MCF 10A (cell line): ENCODE data around the gene RHOT2. TPM values are rescaled to one million over a fixed set of nuclear protein-coding genes. Genes with fewer than 3 reads are reported as not detected.
A peak's percentile ranks its signal among the peaks of the same experiment; 100 is the strongest.

Source experiments
- BruUV-seq: library from RNA; stranded (reverse); fragments of 400-500 nt; replicated peaks from 2 replicates; lab custom pipeline; 2021; lab: Mats Ljungman, UMichigan
- CTCF ChIA-PET: fragments of 300-600 bp; sonication (Branson Sonifier 250); formaldehyde crosslinking; extraction: SDS; loops from one replicate; lab custom pipeline; 2021; ENCODE audit warnings: antibody characterized with exemption, inconsistent platforms; lab: Yijun Ruan, JAX
- POLR2A ChIA-PET: fragments of 300-600, 350-650 bp; sonication (Branson Sonifier 250); formaldehyde crosslinking; extraction: SDS; loops from one replicate; lab custom pipeline; 2020; ENCODE audit warnings: antibody characterized with exemption, inconsistent platforms; lab: Yijun Ruan, JAX
- DNase-seq: peaks from one replicate; pipeline ENCODE4 v3.0.0-alpha.2; 2018; ENCODE audit not compliant: unreplicated experiment
- H3K27ac Mint-ChIP-seq: one replicate; pipeline ENCODE4 v1.8.0; 2022; ENCODE audit warnings: mild to moderate bottlenecking, low read depth, mixed read lengths; ENCODE audit not compliant: unreplicated experiment
- H3K27me3 Mint-ChIP-seq: one replicate; pipeline ENCODE4 v1.8.0; 2022; ENCODE audit warnings: mixed read lengths; ENCODE audit not compliant: insufficient read depth, unreplicated experiment
- H3K36me3 Mint-ChIP-seq: one replicate; pipeline ENCODE4 v1.8.0; 2022; ENCODE audit warnings: mild to moderate bottlenecking, moderate library complexity, mixed read lengths; ENCODE audit not compliant: insufficient read depth, unreplicated experiment
- H3K4me1 Mint-ChIP-seq: one replicate; pipeline ENCODE4 v1.8.0; 2022; ENCODE audit warnings: mixed read lengths; ENCODE audit not compliant: insufficient read depth, unreplicated experiment
- H3K4me3 Mint-ChIP-seq: one replicate; pipeline ENCODE4 v1.8.0; 2022; ENCODE audit warnings: mild to moderate bottlenecking, moderate library complexity, mixed read lengths; ENCODE audit not compliant: unreplicated experiment
- H3K9me3 Mint-ChIP-seq: one replicate; pipeline ENCODE4 v1.8.0; 2022; ENCODE audit warnings: mixed read lengths; ENCODE audit not compliant: unreplicated experiment
- intact Hi-C: fragments of 100-400 bp; cut with micrococcal nuclease; formaldehyde crosslinking; loops from 2 replicates; pipeline ENCODE4 v1.14.1; 2022
- total RNA-seq: library from RNA; stranded (reverse); gene quantifications from 2 replicates; pipeline ENCODE4 v1.2.3, GENCODE V29; 2022
- TF ChIP-seq, protein P1 (sequence below): fragments of 200-600 bp; IDR thresholded peaks from one replicate; pipeline ENCODE4 v1.8.0; 2022; ENCODE audit warnings: antibody characterized with exemption, mild to moderate bottlenecking; ENCODE audit not compliant: unreplicated experiment

Gene RHOT2
- total RNA-seq, 1 experiment from 2014 or later: 118 TPM

DNA sequence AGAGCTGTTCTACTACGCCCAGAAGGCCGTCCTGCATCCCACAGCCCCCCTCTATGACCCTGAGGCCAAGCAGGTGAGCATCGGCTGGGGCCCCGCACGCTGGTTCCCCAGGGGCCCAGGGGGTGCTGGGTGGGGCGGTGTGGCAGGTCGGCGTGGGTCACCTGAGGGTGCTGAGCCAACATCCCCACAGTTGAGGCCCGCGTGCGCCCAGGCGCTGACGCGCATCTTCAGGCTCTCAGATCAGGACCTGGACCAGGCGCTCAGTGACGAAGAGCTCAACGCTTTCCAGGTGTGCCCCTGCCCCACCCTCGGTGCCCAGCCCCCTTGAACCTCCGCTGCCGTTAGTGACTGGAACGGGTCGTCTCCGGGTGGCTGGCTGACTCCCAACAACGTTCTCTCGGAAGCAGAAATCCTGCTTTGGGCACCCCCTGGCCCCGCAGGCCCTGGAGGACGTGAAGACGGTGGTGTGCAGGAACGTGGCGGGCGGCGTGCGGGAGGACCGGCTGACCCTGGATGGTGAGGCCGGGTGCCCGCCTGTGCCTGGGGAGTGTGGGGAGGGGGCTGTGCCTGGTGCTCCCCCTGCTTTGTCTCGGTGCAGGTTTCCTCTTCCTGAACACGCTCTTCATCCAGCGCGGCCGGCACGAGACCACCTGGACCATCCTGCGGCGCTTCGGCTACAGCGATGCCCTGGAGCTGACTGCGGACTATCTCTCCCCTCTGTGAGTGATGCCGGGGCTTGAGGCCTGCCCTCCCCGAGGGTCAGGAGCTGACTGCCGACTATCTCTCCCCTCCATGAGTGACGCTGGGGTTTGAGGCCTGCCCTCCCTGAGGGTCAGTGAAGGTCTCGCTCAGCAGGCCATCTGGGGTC is 2.8 kb downstream of the RHOT2 start:
- CTCF ChIA-PET: interaction anchor here (0.6 to 1.7 kb wide), 3 partner anchors 8 to 1484 kb away, joined by 3 to 4 read pairs (median 3); no protein-coding TSS in a partner anchor
- POLR2A ChIA-PET: interaction anchor here (0.5 kb wide), 1 partner anchor 473 kb away, joined by 3 read pairs; no protein-coding TSS in a partner anchor

DNA sequence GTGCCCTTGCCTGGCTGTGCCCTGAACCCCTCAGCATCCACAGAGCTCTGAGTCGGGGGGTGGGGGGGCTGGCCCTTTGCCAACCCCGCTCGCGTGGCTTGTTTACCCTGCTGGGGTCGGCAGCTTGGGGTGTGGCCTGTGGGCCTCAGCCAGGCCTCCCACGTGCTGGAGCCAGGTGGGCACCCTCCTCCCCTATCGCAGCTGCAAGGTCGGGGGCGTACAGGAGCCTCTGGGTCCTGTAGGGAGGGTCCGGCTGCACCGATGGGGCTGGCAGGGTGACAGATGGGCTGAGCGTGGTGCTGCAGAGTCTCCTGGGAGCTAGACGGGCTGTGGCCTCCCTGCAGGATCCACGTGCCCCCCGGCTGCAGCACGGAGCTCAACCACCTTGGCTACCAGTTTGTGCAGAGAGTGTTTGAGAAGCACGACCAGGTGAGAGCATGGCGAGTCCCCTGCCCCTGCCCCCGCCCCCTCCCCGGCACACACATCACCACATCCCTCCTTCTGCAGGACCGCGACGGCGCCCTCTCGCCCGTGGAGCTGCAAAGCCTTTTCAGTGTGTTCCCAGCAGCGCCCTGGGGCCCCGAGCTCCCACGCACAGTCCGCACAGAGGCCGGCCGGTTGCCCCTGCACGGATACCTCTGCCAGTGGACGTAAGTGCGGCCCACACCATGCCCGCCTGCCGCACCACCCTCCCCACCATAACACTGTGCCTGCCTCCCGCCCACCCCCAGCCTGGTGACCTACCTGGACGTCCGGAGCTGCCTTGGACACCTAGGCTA is 3.6 kb downstream of the RHOT2 start:
- H3K9me3 Mint-ChIP-seq: no peaks in the 10 kb centered on the region
- TF ChIP-seq, protein P1, sequence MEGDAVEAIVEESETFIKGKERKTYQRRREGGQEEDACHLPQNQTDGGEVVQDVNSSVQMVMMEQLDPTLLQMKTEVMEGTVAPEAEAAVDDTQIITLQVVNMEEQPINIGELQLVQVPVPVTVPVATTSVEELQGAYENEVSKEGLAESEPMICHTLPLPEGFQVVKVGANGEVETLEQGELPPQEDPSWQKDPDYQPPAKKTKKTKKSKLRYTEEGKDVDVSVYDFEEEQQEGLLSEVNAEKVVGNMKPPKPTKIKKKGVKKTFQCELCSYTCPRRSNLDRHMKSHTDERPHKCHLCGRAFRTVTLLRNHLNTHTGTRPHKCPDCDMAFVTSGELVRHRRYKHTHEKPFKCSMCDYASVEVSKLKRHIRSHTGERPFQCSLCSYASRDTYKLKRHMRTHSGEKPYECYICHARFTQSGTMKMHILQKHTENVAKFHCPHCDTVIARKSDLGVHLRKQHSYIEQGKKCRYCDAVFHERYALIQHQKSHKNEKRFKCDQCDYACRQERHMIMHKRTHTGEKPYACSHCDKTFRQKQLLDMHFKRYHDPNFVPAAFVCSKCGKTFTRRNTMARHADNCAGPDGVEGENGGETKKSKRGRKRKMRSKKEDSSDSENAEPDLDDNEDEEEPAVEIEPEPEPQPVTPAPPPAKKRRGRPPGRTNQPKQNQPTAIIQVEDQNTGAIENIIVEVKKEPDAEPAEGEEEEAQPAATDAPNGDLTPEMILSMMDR: no peak
- no TSS peak for BruUV-seq
- ChIA-PET CTCF (interaction anchor here (0.6 to 1.7 kb wide), 2 partner anchors 9 to 1218 kb away, joined by 3 to 4 read pairs; no protein-coding TSS in a partner anchor), POLR2A (no interaction called here)
- no peaks in the 10 kb centered on the region for H3K27me3 Mint-ChIP-seq
- no peak overlapping the region for H3K27ac Mint-ChIP-seq
- H3K36me3 Mint-ChIP-seq: peaks cover 50% of the 10 kb centered on the region
- no peaks in the 10 kb centered on the region for H3K4me1 Mint-ChIP-seq
- intact Hi-C loops: no loop called here
- H3K4me3 Mint-ChIP-seq: no peak overlapping the region
- DNase-seq: no peak

More for the DNA sequence above, 2.8 kb downstream of the RHOT2 start:
- H3K27me3 Mint-ChIP-seq: no peaks in the 10 kb centered on the region
- no peak overlapping the region for H3K27ac Mint-ChIP-seq
- H3K4me3 Mint-ChIP-seq: no peak overlapping the region
- TSS peak; percentile 11 for BruUV-seq
- H3K36me3 Mint-ChIP-seq: peaks cover 48% of the 10 kb centered on the region
- no peak for DNase-seq
- H3K9me3 Mint-ChIP-seq: no peaks in the 10 kb centered on the region
- TF ChIP-seq, protein P1: no peak
- intact Hi-C loops: no loop called here
- H3K4me1 Mint-ChIP-seq: no peaks in the 10 kb centered on the region

DNA sequence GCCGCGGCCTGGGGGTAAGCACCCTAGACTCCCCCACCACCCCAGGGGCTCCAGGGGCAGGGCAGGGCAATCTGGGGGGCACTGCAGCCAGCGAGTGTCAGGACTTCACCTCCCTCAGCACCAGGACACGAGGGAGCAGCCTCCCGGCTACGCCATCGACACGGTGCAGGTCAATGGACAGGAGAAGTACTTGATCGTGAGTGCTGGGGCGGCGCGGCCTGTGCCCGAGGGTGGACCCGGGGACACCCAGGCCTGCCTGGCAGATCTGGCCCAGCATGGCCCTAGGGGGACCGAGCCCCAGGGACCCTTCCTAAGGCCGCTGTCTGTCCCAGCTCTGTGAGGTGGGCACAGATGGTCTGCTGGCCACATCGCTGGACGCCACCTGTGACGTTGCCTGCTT is 4.4 kb downstream of the RHOT2 start:
- BruUV-seq: TSS peak; percentile 12
- POLR2A ChIA-PET: no interaction called here
- CTCF ChIA-PET: interaction anchor here (0.6 kb wide), 1 partner anchor 77 kb away, joined by 4 read pairs; no protein-coding TSS in a partner anchor

More for the DNA sequence above, 4.4 kb downstream of the RHOT2 start:
- Mint-ChIP-seq H3K4me3 (no peak overlapping the region), H3K4me1 (no peaks in the 10 kb centered on the region), H3K27me3 (no peaks in the 10 kb centered on the region), H3K9me3 (no peaks in the 10 kb centered on the region), H3K36me3 (peaks cover 50% of the 10 kb centered on the region), H3K27ac (no peak overlapping the region)
- intact Hi-C loops: no loop called here
- no peak for DNase-seq
- TF ChIP-seq, protein P1: no peak
